Naive thymus-derived CD4-positive, alpha-beta T cell (primary cell): ENCODE measurements around the gene SCAPER. TPM values are rescaled to one million over a fixed set of nuclear protein-coding genes. Genes with fewer than 3 reads are reported as not detected.
A peak's percentile ranks its signal among the peaks of the same experiment; 100 is the strongest.

Experiments used
- ATAC-seq: fragments of 150-1000 bp; cut with Tn5 transposase; 2 replicates; pipeline ENCODE4 v1.10.0; 2021; ENCODE audit warnings: mild to moderate bottlenecking, moderate library complexity
- CTCF ChIA-PET: fragments of 350-600 bp; sonication (Branson Sonifier 250); formaldehyde crosslinking; loops from one replicate; lab custom pipeline; 2021; ENCODE audit warnings: antibody characterized with exemption; lab: Charles Lee
- POLR2A ChIA-PET: fragments of 350-600 bp; sonication (Branson Sonifier 250); formaldehyde crosslinking; loops from one replicate; lab custom pipeline; 2021; ENCODE audit warnings: antibody characterized with exemption, inconsistent platforms; lab: Charles Lee
- DNase-seq, 9 donors: peaks; one replicate each; pipeline versions ENCODE4 v3.0.0 to v3.0.0-alpha.2; 2020 to 2022; ENCODE audit warnings: mixed read lengths in 1 of 9
- H3K27ac ChIP-seq: one replicate; pipeline ENCODE4 v1.7.0; 2013; ENCODE audit warnings: mild to moderate bottlenecking, low read depth, low read length, moderate library complexity
- H3K27me3 ChIP-seq, 2 donors: one replicate each; pipeline ENCODE4 v1.7.0; 2013; ENCODE audit warnings: low read length in 2 of 2, mild to moderate bottlenecking in 2 of 2, moderate library complexity in 2 of 2; ENCODE audit not compliant: control insufficient read depth in 2 of 2, insufficient read depth in 2 of 2
- H3K36me3 ChIP-seq, 3 experiments: 1 replicate in 2 of 3; 2 replicates in 1 of 3; pipeline ENCODE4 v1.7.0; 2013; ENCODE audit warnings: low read length in 3 of 3, mild to moderate bottlenecking in 3 of 3, moderate library complexity in 1 of 3; ENCODE audit not compliant: insufficient read depth in 3 of 3, control insufficient read depth in 2 of 3
- H3K4me1 ChIP-seq, 2 donors: one replicate each; pipeline ENCODE4 v1.7.0; 2013; ENCODE audit warnings: low read length in 2 of 2, mild to moderate bottlenecking in 2 of 2, moderate library complexity in 1 of 2; ENCODE audit not compliant: control insufficient read depth in 2 of 2, insufficient read depth in 2 of 2
- H3K4me3 ChIP-seq: 2 replicates; pipeline ENCODE4 v1.7.0; 2013; ENCODE audit warnings: mild to moderate bottlenecking, low read length
- H3K9me3 ChIP-seq, 3 experiments: 1 replicate in 2 of 3; 2 replicates in 1 of 3; pipeline ENCODE4 v1.7.0; 2013; ENCODE audit warnings: low read length in 3 of 3; ENCODE audit not compliant: control insufficient read depth in 2 of 3
- H3K27ac Mint-ChIP-seq, 9 donors: one replicate each; pipeline ENCODE4 v1.8.0; 2020 to 2022; ENCODE audit warnings: mixed read lengths in 9 of 9, mild to moderate bottlenecking in 8 of 9, moderate library complexity in 5 of 9, inconsistent platforms in 2 of 9
- H3K27me3 Mint-ChIP-seq, 5 donors: one replicate each; pipeline ENCODE4 v1.8.0; 2021 to 2022; ENCODE audit warnings: mixed read lengths in 5 of 5, mild to moderate bottlenecking in 1 of 5
- H3K36me3 Mint-ChIP-seq, 5 donors: one replicate each; pipeline ENCODE4 v1.8.0; 2020 to 2022; ENCODE audit warnings: mixed read lengths in 5 of 5, mild to moderate bottlenecking in 3 of 5, inconsistent platforms in 1 of 5
- H3K4me1 Mint-ChIP-seq, 7 donors: one replicate each; pipeline ENCODE4 v1.8.0; 2020 to 2022; ENCODE audit warnings: mixed read lengths in 7 of 7, mild to moderate bottlenecking in 3 of 7, inconsistent platforms in 1 of 7
- H3K4me3 Mint-ChIP-seq, 10 donors: one replicate each; pipeline ENCODE4 v1.8.0; 2020 to 2022; ENCODE audit warnings: mild to moderate bottlenecking in 10 of 10, mixed read lengths in 10 of 10, moderate library complexity in 6 of 10, inconsistent platforms in 2 of 10
- H3K9me3 Mint-ChIP-seq, 11 donors: one replicate each; pipeline ENCODE4 v1.8.0; 2020 to 2022; ENCODE audit warnings: mixed read lengths in 11 of 11, mild to moderate bottlenecking in 4 of 11, inconsistent platforms in 1 of 11, moderate library complexity in 1 of 11
- intact Hi-C, 2 donors: fragments of 100-400 bp; cut with micrococcal nuclease; formaldehyde crosslinking; loops; one replicate each; pipeline ENCODE4 v1.15.1; 2023
- polyA plus RNA-seq, 2 donors: library from polyadenylated mRNA; unstranded; fragments of 300-500 nt; fragmentation: Illumina TruSeq; gene quantifications; one replicate each; pipeline ENCODE4 v1.2.3, GENCODE V29; 2021
- total RNA-seq, 6 experiments: library from RNA in 5 of 6; stranded (reverse) in 5 of 6; gene quantifications; 1 replicate in 5 of 6; 2 replicates in 1 of 6; pipeline ENCODE4 v1.2.3 and lab custom pipeline; 2021 to 2026

The SCAPER gene
- total and polyA plus RNA-seq, 7 experiments from 2014 or later: 22.6 to 56.9 (median 48.8) TPM

DNA sequence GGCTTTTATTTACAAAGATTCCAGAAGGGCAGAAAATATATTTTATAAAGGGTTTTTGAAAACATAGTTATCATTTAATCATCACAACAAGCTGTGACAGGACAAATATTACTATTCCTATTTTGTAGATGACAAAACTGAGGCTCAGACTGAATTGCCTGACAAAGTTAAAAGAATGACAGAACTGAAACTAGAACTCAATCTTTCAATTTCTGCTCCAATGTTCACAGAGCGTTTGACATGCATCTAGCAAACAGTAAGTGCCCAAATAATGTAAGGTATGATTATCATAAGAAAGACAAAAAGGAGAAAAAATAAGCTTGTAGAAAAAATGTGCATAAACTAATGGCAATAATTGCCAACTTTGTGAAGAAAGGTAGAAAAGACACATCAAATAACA, 61.9 kb downstream of the SCAPER start:
- ChIA-PET POLR2A (no interaction called here), CTCF (interaction anchor here (0.6 kb wide), 1 partner anchor 40 kb away, joined by 3 read pairs; no protein-coding TSS in a partner anchor)
- ATAC-seq (no peak), DNase-seq (no peak)
- H3K36me3 Mint-ChIP-seq: peaks cover 0 to 44% (median 23%) of the 10 kb centered on the region in 5 donors
- Histone ChIP-seq H3K4me1 (no peaks in the 10 kb centered on the region), H3K9me3 (no peaks in the 10 kb centered on the region), H3K4me3 (no peak overlapping the region), H3K27ac (no peak overlapping the region), H3K27me3 (no peaks in the 10 kb centered on the region), H3K36me3 (no peaks in the 10 kb centered on the region)
- no peaks in the 10 kb centered on the region for H3K9me3 Mint-ChIP-seq
- no peaks in the 10 kb centered on the region for H3K27me3 Mint-ChIP-seq
- no peak overlapping the region for H3K27ac Mint-ChIP-seq
- peaks cover 7 to 42% (median 33%) of the 10 kb centered on the region in 7 donors for H3K4me1 Mint-ChIP-seq
- H3K4me3 Mint-ChIP-seq: no peak overlapping the region
- intact Hi-C loops: no loop called here

DNA sequence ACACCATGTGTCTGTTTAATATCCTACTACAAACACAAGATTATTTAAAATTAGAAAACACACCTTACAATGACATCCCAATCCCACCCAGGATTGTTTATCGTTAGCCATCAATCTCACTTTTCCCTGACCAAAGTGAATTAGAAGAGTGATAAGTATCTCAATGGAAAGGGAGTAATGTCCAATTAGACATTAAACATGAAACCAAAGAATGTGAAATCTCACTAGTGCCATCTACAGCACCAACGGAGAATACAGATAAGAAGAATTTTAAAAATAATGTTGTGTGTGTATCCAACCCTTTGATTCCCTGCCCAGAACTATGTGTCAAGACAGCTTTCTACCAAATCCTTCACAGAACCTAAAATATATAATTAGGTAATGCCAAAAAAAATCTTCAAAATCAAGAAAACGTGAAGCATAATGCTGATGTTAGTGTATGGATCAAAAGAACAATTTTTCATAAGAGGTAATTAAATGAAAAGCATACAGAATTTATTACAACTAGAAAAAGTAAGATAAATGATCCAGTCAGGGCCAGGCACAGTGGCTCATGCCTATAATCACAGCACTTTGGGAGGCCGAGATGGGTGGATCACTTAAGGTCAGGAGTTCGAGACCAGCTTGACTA, 64.2 kb downstream of the SCAPER start:
- DNase-seq: peak in 2 of 9 donors; percentile 1 to 11

DNA sequence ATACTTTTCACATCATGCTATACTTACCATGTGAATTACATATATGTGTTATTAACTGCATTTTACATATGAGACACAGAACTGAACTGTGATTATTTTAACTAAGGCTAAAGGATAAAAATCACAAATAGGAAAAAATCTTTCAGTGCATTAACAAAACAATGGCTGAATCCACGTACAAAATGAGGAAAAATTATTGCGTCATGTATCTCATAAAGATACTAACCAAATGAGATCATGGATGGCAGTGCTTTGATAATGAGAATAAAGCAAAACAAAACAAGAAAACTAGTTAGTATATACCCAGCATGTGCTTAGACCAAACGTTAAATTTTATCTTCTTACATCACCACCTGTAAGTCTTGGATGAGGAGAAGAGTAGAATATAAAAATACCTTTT, 66.0 kb downstream of the SCAPER start:
- peaks cover 2 to 31% (median 10%) of the 10 kb centered on the region in 11 donors for H3K9me3 Mint-ChIP-seq
- no peak overlapping the region for H3K27ac Mint-ChIP-seq
- peaks cover 2 to 70% (median 46%) of the 10 kb centered on the region in 5 donors for H3K36me3 Mint-ChIP-seq
- intact Hi-C loops: no loop called here
- Histone ChIP-seq H3K27ac (no peak overlapping the region), H3K36me3 (no peaks in the 10 kb centered on the region), H3K4me3 (no peak overlapping the region), H3K27me3 (no peaks in the 10 kb centered on the region), H3K4me1 (no peaks in the 10 kb centered on the region), H3K9me3 (no peaks in the 10 kb centered on the region)
- peaks cover 6 to 30% (median 15%) of the 10 kb centered on the region in 7 donors for H3K4me1 Mint-ChIP-seq
- ChIA-PET CTCF (no interaction called here), POLR2A (no interaction called here)
- H3K27me3 Mint-ChIP-seq: no peaks in the 10 kb centered on the region
- no peak overlapping the region for H3K4me3 Mint-ChIP-seq
- DNase-seq (no peak), ATAC-seq (no peak)

More for the DNA sequence above, 64.2 kb downstream of the SCAPER start:
- H3K27ac Mint-ChIP-seq: peak overlapping the region in 1 of 9 donors; percentile 17
- POLR2A ChIA-PET: no interaction called here
- Histone ChIP-seq H3K27ac (no peak overlapping the region), H3K36me3 (no peaks in the 10 kb centered on the region), H3K4me1 (no peaks in the 10 kb centered on the region), H3K9me3 (no peaks in the 10 kb centered on the region), H3K4me3 (no peak overlapping the region), H3K27me3 (no peaks in the 10 kb centered on the region)
- H3K9me3 Mint-ChIP-seq: peaks cover 0 to 14% (median 5%) of the 10 kb centered on the region in 11 donors
- intact Hi-C loops: loop anchor here in 1 of 2 donors (1.0 to 2.0 kb wide), 2 partner anchors 606 to 650 kb away; no protein-coding TSS in a partner anchor
- no peaks in the 10 kb centered on the region for H3K27me3 Mint-ChIP-seq
- no peak overlapping the region for H3K4me3 Mint-ChIP-seq
- no peak for ATAC-seq
- H3K36me3 Mint-ChIP-seq: peaks cover 0 to 55% (median 29%) of the 10 kb centered on the region in 5 donors
- peaks cover 4 to 36% (median 28%) of the 10 kb centered on the region in 7 donors for H3K4me1 Mint-ChIP-seq
- CTCF ChIA-PET: no interaction called here

DNA sequence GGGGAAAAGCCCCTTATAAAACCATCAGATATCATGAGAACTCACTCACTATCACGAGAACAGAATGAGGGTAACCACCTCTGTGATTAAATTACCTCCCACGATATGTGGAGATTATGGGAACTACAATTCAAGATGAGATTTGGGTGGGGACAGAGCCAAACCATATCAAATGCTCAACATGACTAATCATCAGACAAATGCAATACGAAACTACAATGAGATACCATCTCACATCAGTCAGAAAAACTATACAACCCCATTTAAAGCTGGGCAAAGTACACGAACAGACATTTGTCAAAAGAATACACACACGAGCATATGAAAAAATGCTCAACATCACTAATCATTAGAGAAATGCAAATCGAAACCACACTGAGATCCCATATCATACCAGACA, 67.7 kb downstream of the SCAPER start:
- Mint-ChIP-seq H3K4me3 (no peak overlapping the region), H3K27me3 (no peaks in the 10 kb centered on the region), H3K36me3 (peaks cover 15 to 83% (median 62%) of the 10 kb centered on the region in 5 donors), H3K4me1 (peaks cover 4 to 26% (median 23%) of the 10 kb centered on the region in 7 donors), H3K9me3 (peaks cover 3 to 46% (median 22%) of the 10 kb centered on the region in 11 donors), H3K27ac (no peak overlapping the region)
- no peaks in the 10 kb centered on the region for H3K4me1 ChIP-seq
- ATAC-seq (no peak), DNase-seq (no peak)
- no peaks in the 10 kb centered on the region for H3K9me3 ChIP-seq
- POLR2A ChIA-PET: no interaction called here
- H3K4me3 ChIP-seq: no peak overlapping the region
- no peaks in the 10 kb centered on the region for H3K36me3 ChIP-seq
- H3K27ac ChIP-seq: no peak overlapping the region
- intact Hi-C loops: no loop called here
- no peaks in the 10 kb centered on the region for H3K27me3 ChIP-seq
- CTCF ChIA-PET: no interaction called here

DNA sequence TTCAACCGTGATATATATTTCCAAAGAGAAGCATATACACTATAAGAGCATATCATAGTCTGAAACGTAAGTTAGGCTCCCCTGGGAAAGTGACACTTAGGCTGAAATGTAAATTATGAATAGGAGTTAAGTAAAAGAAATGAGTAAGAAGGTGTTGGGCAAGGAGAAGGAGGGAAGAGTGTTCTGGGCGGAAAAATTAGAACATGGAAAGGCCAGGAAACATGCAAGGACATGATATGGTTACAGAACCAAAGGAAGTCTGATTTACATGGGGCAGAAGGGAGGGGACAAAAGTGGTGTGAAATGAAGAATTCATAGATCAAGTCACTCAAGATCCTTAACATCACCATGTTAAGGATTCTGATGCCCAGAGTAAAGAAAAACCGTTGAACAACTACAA, 75.2 kb downstream of the SCAPER start:
- CTCF ChIA-PET: no interaction called here

DNA sequence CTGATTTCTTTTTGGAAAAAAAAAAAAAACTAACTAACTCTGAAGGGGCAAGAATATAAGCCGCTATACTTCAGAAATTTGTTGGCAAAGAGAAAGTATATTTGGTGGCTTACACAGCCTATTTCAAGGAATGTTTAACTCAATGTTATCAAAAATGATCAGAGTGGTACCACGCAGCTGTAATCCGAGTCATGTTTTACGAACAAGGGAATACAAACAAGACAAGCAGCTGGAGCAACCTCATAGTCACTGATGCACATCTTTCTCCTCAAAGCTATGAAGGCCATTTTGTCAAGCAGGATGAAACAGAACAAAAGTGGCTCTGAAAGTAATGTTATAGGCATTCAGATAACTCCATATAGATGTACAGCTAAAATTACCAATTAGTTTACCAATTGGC, 81.2 kb downstream of the SCAPER start:
- Mint-ChIP-seq H3K27ac (no peak overlapping the region), H3K36me3 (peaks cover 0 to 31% (median 25%) of the 10 kb centered on the region in 5 donors), H3K27me3 (no peaks in the 10 kb centered on the region), H3K4me3 (no peak overlapping the region), H3K4me1 (peaks cover 7 to 24% (median 14%) of the 10 kb centered on the region in 7 donors), H3K9me3 (peaks cover 0 to 5% (median 0%) of the 10 kb centered on the region in 11 donors)
- ATAC-seq (no peak), DNase-seq (no peak)
- intact Hi-C loops: no loop called here
- Histone ChIP-seq H3K4me3 (no peak overlapping the region), H3K27ac (no peak overlapping the region), H3K9me3 (no peaks in the 10 kb centered on the region), H3K27me3 (no peaks in the 10 kb centered on the region), H3K4me1 (no peaks in the 10 kb centered on the region), H3K36me3 (no peaks in the 10 kb centered on the region)
- ChIA-PET CTCF (no interaction called here), POLR2A (no interaction called here)

More for the DNA sequence above, 75.2 kb downstream of the SCAPER start:
- no peaks in the 10 kb centered on the region for H3K27me3 ChIP-seq
- Mint-ChIP-seq H3K36me3 (peaks cover 18 to 52% (median 40%) of the 10 kb centered on the region in 5 donors), H3K4me3 (no peak overlapping the region), H3K9me3 (peaks cover 0 to 27% (median 18%) of the 10 kb centered on the region in 11 donors), H3K27ac (no peak overlapping the region), H3K27me3 (no peaks in the 10 kb centered on the region), H3K4me1 (peaks cover 0 to 24% (median 15%) of the 10 kb centered on the region in 7 donors)
- H3K27ac ChIP-seq: no peak overlapping the region
- POLR2A ChIA-PET: interaction anchor here (0.7 kb wide), 1 partner anchor 42 kb away, joined by 3 read pairs; no protein-coding TSS in a partner anchor
- no peaks in the 10 kb centered on the region for H3K4me1 ChIP-seq
- DNase-seq (no peak), ATAC-seq (no peak)
- no peak overlapping the region for H3K4me3 ChIP-seq
- H3K9me3 ChIP-seq: no peaks in the 10 kb centered on the region
- intact Hi-C loops: no loop called here
- no peaks in the 10 kb centered on the region for H3K36me3 ChIP-seq
